GM10266 (cell line): ENCODE measurements around the gene SLC12A5.
A peak's percentile ranks its signal among the peaks of the same experiment; 100 is the strongest.

Experiments used
- DNase-seq: peaks from one replicate; pipeline ENCODE4 v3.0.0; 2012; ENCODE audit errors: extremely low spot score
- CTCF ChIP-seq: IDR thresholded peaks from 2 replicates; pipeline ENCODE4 v1.5.1; 2012; ENCODE audit warnings: mild to moderate bottlenecking, low read depth; ENCODE audit not compliant: control insufficient read depth, insufficient read depth; ENCODE audit errors: missing control alignments

Gene SLC12A5

GRCh38 chr20:46056027-46056833 lies 27.2 kb downstream of the SLC12A5 start:
- DNase-seq, result no peak
- TF ChIP-seq CTCF, result no peak

GRCh38 chr20:46056970-46057855 lies 28.2 kb downstream of the SLC12A5 start:
- peak; percentile 49 for DNase-seq
- no peak for TF ChIP-seq CTCF

- peak; percentile 19 for TF ChIP-seq CTCF
- DNase-seq, result no peak
These were observed 29.0 kb downstream of the SLC12A5 start for GRCh38 chr20:46057856-46058598.

- DNase-seq, result peak; percentile 43
- no peak for TF ChIP-seq CTCF
These were observed 29.7 kb downstream of the SLC12A5 start for GRCh38 chr20:46058599-46059281.

GRCh38 chr20:46060301-46060881 lies 31.4 kb downstream of the SLC12A5 start:
- TF ChIP-seq CTCF, result no peak
- DNase-seq, result no peak

GRCh38 chr20:46060975-46061374 lies 32.0 kb downstream of the SLC12A5 start:
- no peak for DNase-seq

More at GRCh38 chr20:46060975-46061374, 32.0 kb downstream of the SLC12A5 start:
- no peak for TF ChIP-seq CTCF
